ENCODE data around the gene SPO11.

The SPO11 gene

GRCh38 chr20:57310821-57311514, 18.6 kb upstream of the SPO11 start:
- DNase-seq (ENCODE audit: low read depth in 2 of 3, low spot score in 1 of 3), result no peak

GRCh38 chr20:57312138-57312537, 17.5 kb upstream of the SPO11 start:
- DNase-seq (ENCODE audit: low read depth in 2 of 3, low spot score in 1 of 3), result no peak

DNA sequence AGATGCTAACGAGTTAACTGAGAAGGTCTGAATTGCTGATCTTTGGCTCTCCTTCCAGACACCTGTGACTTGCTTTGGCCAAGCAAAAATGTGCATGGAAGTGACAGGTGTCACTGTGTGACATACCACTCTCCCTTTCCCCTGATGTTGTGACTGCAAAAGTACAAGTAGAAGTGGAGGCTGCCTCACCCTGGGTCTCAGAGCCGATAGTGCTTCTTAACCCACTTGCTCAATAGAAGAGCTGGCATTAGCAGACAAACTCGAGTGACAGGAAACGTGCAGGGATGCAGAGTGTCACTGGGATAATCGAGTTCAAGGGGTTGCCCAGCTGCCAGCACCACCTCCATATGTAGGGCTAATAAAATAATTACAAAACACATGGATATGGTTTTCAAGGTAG, 16.4 kb upstream of the SPO11 start:
- DNase-seq (ENCODE audit: low read depth in 2 of 3, low spot score in 1 of 3), result no peak

DNA sequence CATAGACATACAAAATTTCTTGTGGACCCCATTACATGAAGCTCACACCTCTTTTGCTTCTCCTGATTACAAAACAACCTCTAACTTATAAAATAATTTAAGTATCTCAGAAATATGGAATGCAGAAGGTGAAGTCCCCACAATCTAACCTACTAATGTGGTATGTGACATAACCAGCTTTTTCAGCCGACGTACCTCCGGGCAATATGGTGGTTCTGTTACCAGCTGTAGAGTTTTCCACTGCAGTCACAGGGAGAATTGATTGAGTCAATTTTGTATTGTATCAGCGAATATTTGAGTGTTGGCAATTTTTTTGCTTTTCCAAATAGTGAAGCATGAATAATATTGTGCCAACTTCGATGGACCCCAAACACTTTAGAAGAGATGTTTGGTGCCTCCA, 15.7 kb upstream of the SPO11 start:
- no peak for DNase-seq (ENCODE audit: low read depth in 2 of 3, low spot score in 1 of 3)

DNA sequence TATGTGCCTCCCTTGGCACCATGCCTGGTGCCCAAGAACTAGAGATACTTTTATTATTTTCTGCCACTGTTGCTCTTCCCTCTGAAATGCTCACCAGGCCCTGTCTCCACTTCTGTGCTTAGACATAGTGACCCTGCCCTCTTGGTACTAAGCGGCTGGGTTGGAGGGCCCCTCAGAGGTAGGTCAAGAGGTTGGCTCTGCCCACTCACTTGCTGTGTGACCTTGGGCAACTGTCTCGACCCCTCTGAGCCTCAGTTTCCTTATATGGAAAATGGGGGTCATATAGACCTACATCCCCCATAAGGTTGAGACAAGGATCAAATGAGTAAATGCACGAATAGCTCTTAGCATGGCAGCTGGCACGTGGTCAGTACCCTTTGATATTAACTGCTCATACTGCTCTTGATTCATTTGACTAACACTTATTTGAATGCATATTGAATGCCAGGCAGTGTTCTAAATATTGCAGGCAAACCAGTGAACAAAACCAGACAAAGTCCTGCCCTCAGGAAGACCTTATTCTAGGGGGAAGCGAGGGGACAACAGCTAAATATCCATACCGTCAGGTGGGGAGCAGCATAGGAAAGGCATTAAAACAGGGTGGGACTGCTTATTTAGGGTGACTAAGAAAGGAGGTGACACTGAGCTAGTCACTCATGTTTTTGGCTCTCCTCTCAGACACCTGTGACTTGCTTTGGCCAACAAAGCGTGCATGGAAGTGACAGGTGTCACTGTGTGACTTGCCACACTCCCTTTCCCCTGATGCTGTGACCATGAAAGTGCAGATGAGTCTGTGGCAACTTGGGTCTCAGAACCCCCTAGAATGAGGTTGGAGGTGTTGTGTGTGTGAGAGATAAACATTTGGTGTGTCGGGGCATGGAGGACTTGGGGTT, 14.3 kb upstream of the SPO11 start:
- DNase-seq (ENCODE audit: low read depth in 2 of 3, low spot score in 1 of 3), result no peak

- DNase-seq (ENCODE audit: low read depth in 2 of 3, low spot score in 1 of 3), result no peak
Observed at GRCh38 chr20:57315976-57316480, 13.6 kb upstream of the SPO11 start.

GRCh38 chr20:57316795-57317201, 12.8 kb upstream of the SPO11 start:
- DNase-seq (ENCODE audit: low read depth in 2 of 3, low spot score in 1 of 3), result no peak

GRCh38 chr20:57317316-57317788, 12.3 kb upstream of the SPO11 start:
- no peak for DNase-seq (ENCODE audit: low read depth in 2 of 3, low spot score in 1 of 3)

DNA sequence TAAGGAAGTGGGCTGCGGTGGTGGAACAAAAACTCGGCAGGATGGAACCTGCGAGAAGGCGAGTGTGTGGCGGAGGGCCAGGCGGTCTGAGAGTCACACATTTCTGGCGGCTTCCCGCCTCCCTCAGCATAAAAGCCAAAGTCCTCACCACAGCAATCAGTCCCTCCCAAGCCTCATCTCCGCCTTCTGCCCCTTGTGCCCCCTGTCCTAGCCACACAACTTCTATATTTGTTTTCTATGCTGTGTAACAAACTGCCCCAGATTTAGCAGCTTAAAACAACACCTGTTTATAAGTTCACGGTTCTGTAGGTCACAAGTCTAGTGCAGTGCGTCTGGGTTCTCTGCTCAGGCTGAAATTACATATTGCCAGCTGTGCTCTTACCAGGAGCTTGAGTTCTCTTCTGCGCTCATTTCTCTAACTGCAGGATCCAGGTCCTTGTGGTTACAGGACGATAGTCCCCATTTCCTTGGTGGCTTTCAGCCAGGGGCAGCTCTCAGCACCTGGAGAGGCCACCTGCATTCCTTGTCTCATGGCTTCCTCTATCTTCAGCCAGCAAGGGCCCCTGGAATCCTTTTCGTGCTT, 11.7 kb upstream of the SPO11 start:
- no peak for DNase-seq (ENCODE audit: low read depth in 2 of 3, low spot score in 1 of 3)

GRCh38 chr20:57319584-57319983, 10.0 kb upstream of the SPO11 start:
- DNase-seq (ENCODE audit: low read depth in 2 of 3, low spot score in 1 of 3), result no peak

- no peak for DNase-seq (ENCODE audit: low read depth in 2 of 3, low spot score in 1 of 3)
Observed at GRCh38 chr20:57320358-57320757, 9.2 kb upstream of the SPO11 start.

DNA sequence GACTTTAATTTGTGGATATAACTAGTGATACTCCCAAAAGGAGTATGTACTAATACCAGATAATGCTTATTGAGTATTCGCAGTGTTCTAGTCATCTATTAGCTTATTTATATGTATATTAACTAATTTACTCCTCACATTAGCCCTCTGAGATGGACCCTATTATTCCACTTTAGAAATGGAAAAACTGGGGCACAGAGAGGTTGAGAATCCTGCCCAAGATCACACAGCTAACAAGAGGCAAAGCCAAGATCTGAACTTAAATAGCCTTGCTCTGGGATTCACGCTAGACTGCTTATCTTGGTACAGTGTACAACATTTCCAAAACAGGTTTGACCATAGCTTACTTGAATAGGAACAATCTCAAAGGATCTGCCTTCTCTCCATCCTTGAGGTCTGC, 8.5 kb upstream of the SPO11 start:
- DNase-seq (ENCODE audit: low read depth in 2 of 3, low spot score in 1 of 3), result no peak

- DNase-seq (ENCODE audit: low read depth in 2 of 3, low spot score in 1 of 3), result no peak
Observed at GRCh38 chr20:57322476-57322875, 7.1 kb upstream of the SPO11 start.

DNA sequence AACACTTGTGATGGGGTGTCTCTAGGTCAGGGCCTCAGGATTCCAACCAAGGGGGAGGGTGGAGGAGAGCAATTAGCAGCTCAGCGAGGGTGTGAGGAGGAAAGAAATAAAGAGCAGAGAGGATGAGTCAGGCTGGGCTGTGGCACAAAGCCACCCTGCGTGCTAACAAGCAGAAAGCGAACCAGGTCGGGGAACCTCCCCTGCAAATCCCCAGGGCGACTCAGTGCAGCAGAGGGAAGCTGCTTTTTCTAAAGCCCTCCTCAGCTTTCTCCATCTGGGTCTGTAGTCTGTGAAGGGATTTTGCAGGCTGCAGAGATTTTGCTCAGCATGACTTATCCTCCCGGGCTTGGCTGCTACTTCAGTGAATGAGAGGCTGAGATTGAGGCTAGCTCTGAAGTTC, 6.6 kb upstream of the SPO11 start:
- DNase-seq (ENCODE audit: low read depth in 2 of 3, low spot score in 1 of 3), result no peak

DNA sequence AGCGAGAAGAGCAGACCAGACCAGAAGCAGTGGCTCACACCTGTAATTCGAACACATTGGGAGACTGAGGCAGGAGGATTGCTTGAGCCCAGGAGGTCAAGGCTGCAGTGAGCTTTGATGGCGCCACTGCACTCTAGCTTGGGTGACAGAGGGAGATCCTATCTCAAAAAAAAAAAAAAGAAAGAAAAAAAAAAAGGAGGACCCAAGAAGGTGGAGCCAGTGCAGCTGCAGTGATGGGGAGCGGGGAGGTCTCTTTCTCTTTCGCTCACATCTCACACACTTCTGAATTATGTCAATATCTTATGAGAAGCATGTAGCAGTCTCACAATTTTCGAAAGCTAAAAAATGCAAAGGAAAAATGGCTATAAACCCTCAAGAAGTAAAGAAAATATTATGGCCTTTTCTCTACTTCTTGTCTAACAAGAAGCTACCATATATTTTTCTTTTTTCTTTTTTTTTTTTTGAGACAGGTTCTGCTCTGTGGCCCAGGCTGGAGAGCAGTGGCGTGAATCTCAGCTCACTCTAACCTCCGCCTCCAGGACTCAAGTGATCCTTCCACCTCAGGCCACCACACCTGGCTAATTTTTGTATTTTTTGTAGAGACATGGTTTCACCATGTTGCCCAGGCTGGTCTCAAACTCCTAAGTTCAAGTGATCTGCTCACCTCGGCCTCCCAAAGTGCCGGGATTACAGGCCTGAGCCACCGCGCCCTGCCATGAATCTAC, 3.8 kb upstream of the SPO11 start:
- DNase-seq (ENCODE audit: low read depth in 2 of 3, low spot score in 1 of 3), result no peak

DNA sequence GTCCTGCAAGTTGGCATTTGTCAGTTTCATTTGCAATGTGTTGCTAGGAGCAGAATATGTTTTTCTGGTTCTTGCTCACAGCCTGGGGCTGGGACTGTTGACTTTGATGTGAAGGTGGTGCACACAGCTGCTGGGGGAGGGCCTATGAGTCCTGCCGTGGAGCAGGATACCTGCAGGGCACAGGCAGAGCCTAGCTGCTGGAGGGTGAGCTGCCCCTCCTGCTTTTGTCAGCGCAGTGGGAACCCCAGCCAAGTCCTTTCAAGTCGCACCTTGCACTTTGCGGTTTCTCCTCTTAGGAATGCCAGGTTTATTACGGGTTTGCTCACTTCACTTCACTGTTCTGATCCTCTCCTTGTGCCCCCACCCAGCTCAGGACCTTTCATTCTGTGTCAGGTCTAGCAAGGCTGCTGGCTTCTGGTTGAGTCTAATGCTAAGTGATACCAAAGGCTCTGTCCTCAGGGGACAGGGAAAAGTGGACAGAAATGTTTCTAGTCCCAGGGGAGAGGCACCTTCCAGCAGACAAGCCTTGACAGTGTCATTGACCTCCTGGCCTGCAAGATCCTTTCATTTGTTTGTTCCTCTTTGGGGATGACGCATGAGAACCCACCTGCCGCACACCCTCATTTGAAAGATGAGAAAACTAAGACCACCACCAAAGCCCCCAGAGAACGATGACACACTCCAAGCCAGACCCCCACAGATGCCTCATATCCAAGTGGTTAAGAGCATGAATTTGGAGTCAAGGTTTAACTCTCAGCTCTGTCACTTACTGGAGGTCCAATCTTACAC, 2.7 kb upstream of the SPO11 start:
- DNase-seq (ENCODE audit: low read depth in 2 of 3, low spot score in 1 of 3), result no peak

DNA sequence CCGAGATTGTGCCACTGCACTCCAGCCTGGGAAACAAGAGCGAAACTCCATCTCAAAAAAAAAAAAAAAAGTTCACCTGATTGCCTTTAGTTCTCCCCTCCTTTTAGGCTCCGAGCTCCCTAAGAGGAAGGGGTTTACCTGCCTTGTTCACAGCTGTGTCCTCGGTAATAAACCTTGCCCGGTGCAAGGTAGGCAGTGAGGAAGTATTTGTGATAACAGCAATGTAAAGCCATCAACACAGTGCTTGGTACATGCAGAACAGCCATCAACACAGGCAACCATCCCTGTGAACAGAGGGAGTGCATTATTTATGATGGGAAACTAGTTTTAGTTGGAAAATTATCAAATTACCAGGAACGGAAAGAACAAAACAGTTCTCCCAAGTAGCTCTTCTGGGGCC, 1.8 kb upstream of the SPO11 start:
- no peak for DNase-seq (ENCODE audit: low read depth in 2 of 3, low spot score in 1 of 3)

- DNase-seq (ENCODE audit: low read depth in 2 of 3, low spot score in 1 of 3), result no peak
Observed at GRCh38 chr20:57330998-57331397, 1.4 kb downstream of the SPO11 start.

- DNase-seq (ENCODE audit: low read depth in 2 of 3, low spot score in 1 of 3), result no peak
Observed at GRCh38 chr20:57332105-57333089, 2.8 kb downstream of the SPO11 start.

All from stimulated activated CD4-positive, alpha-beta T cell treated with anti-CD3 and anti-CD28 coated beads, Interleukin-12 subunit alpha, Interleukin-12 subunit beta, amount 100 ng/mL, for 48 hours (primary cell).